ENCODE measurements around the gene CLCN1.
A peak's percentile ranks its signal among the peaks of the same experiment; 100 is the strongest.

Gene CLCN1

GRCh38 chr7:143295870-143296269 is 20.0 kb upstream of the CLCN1 start:
- no peak overlapping the region for H3K4me3 ChIP-seq (ENCODE audit: low read depth, low read length)
- TF ChIP-seq CTCF (IDR thresholded peaks at IDR 0.05; ENCODE audit: borderline replicate concordance, insufficient read depth, low read depth, low read length) = no peak

- no peak overlapping the region for H3K4me3 ChIP-seq (ENCODE audit: low read depth, low read length)
- TF ChIP-seq CTCF (IDR thresholded peaks at IDR 0.05; ENCODE audit: borderline replicate concordance, insufficient read depth, low read depth, low read length) = no peak
Observed at GRCh38 chr7:143296686-143297085, 19.2 kb upstream of the CLCN1 start.

- H3K4me3 ChIP-seq (ENCODE audit: low read depth, low read length) = no peak overlapping the region
- TF ChIP-seq CTCF (IDR thresholded peaks at IDR 0.05; ENCODE audit: borderline replicate concordance, insufficient read depth, low read depth, low read length) = no peak
Observed at GRCh38 chr7:143299346-143299745, 16.6 kb upstream of the CLCN1 start.

GRCh38 chr7:143299840-143300239 is 16.1 kb upstream of the CLCN1 start:
- peak; percentile 71 for TF ChIP-seq CTCF (IDR thresholded peaks at IDR 0.05; ENCODE audit: borderline replicate concordance, insufficient read depth, low read depth, low read length)
- no peak overlapping the region for H3K4me3 ChIP-seq (ENCODE audit: low read depth, low read length)

GRCh38 chr7:143300959-143301935 is 14.7 kb upstream of the CLCN1 start:
- H3K4me3 ChIP-seq (ENCODE audit: low read depth, low read length) = no peak overlapping the region
- TF ChIP-seq CTCF (IDR thresholded peaks at IDR 0.05; ENCODE audit: borderline replicate concordance, insufficient read depth, low read depth, low read length) = no peak

GRCh38 chr7:143303733-143304132 is 12.2 kb upstream of the CLCN1 start:
- TF ChIP-seq CTCF (IDR thresholded peaks at IDR 0.05; ENCODE audit: borderline replicate concordance, insufficient read depth, low read depth, low read length) = no peak
- H3K4me3 ChIP-seq (ENCODE audit: low read depth, low read length) = no peak overlapping the region

- no peak overlapping the region for H3K4me3 ChIP-seq (ENCODE audit: low read depth, low read length)
Observed at GRCh38 chr7:143304938-143305337, 11.0 kb upstream of the CLCN1 start.

More at GRCh38 chr7:143304938-143305337, 11.0 kb upstream of the CLCN1 start:
- TF ChIP-seq CTCF (IDR thresholded peaks at IDR 0.05; ENCODE audit: borderline replicate concordance, insufficient read depth, low read depth, low read length) = no peak

Data from GM12875 (cell line).